Spleen (tissue), 11 donors: ENCODE measurements around the gene NUBP2. TPM values are rescaled to one million over a fixed set of nuclear protein-coding genes. Genes with fewer than 3 reads are reported as not detected.

ENCODE experiments used
- DNase-seq: peaks from one replicate; pipeline ENCODE4 v3.0.0-alpha.2; 2020
- H3K27ac ChIP-seq, 8 donors: fragments of 200-600 bp; sonication (generic) in 7 of 8; 1 replicate in 4 of 8; 2 replicates in 4 of 8; pipeline versions ENCODE4 v1.5.0 to v1.8.0; 2016 to 2021; ENCODE audit warnings: inconsistent platforms in 4 of 8, mild to moderate bottlenecking in 4 of 8, moderate library complexity in 1 of 8
- H3K27me3 ChIP-seq, 7 donors: fragments of 200-600 bp; sonication (generic) in 6 of 7; replicated peaks in 1 of 7; 1 replicate in 4 of 7; 2 replicates in 3 of 7; pipeline versions ENCODE4 v1.5.0 to v1.8.0; 2016 to 2021; ENCODE audit warnings: inconsistent platforms in 3 of 7, mild to moderate bottlenecking in 1 of 7
- H3K36me3 ChIP-seq, 6 donors: fragments of 200-600 bp; sonication (generic) in 5 of 6; 1 replicate in 4 of 6; 2 replicates in 2 of 6; pipeline versions ENCODE4 v1.5.0 to v1.8.0; 2016 to 2021; ENCODE audit warnings: inconsistent platforms in 2 of 6
- H3K4me1 ChIP-seq, 6 donors: fragments of 200-600 bp; sonication (generic) in 5 of 6; 1 replicate in 3 of 6; 2 replicates in 3 of 6; pipeline versions ENCODE4 v1.5.0 to v1.8.0; 2016 to 2021; ENCODE audit warnings: inconsistent platforms in 3 of 6
- H3K4me3 ChIP-seq, 8 donors: fragments of 200-600 bp; sonication (generic) in 7 of 8; 1 replicate in 4 of 8; 2 replicates in 4 of 8; pipeline versions ENCODE4 v1.5.0 to v1.8.0; 2016 to 2021; ENCODE audit warnings: inconsistent platforms in 4 of 8, mild to moderate bottlenecking in 4 of 8, moderate library complexity in 2 of 8
- H3K9me3 ChIP-seq, 8 donors: fragments of 200-600 bp; sonication (generic) in 7 of 8; 1 replicate in 4 of 8; 2 replicates in 4 of 8; pipeline versions ENCODE4 v1.5.0 to v1.8.0; 2016 to 2021; ENCODE audit warnings: inconsistent platforms in 4 of 8
- POLR2A ChIP-seq, 3 donors: fragments of 450-650 bp; IDR thresholded peaks; one replicate each; pipeline ENCODE4 v1.5.1; 2017; ENCODE audit warnings: antibody characterized with exemption in 3 of 3, mild to moderate bottlenecking in 1 of 3
- POLR2AphosphoS5 ChIP-seq, 3 donors: sonication (generic); formaldehyde crosslinking; IDR thresholded peaks; one replicate each; pipeline ENCODE4 v1.5.1; 2017; ENCODE audit warnings: antibody characterized with exemption in 3 of 3
- WGBS, 5 donors: extraction: QIAGEN DNeasy Blood & Tissue Kit in 3 of 5; methylation state at CpG; one replicate each; pipeline versions ENCODE4 v1.1.5 to v1.1.7; 2013 to 2018; 5-methylcytosine and 5-hydroxymethylcytosine counted together
- intact Hi-C: fragments of 100-400 bp; cut with DNase I; formaldehyde crosslinking; loops from one replicate; pipeline ENCODE4 v1.15.0; 2023; ENCODE audit warnings: low total_unique reads
- polyA plus RNA-seq, 3 donors: library from polyadenylated mRNA; stranded (reverse); fragments of 200-250 nt; gene quantifications; one replicate each; pipeline ENCODE4 v1.2.1, GENCODE V29; 2013
- total RNA-seq, 7 donors: library from RNA; depleted of rRNA in 3 of 7; stranded (reverse); fragments of >200 nt in 3 of 7; fragmentation: NEBNext Ultra II Directional in 4 of 7; extraction: Animal tissue kit (Norgen Biotek cat#: 25700) in 4 of 7; gene quantifications; one replicate each; pipeline versions ENCODE4 v1.1.0 to v1.2.1, GENCODE V29; 2016 to 2021
- TF ChIP-seq, protein P1 (sequence below), 11 experiments: fragments of 200-600 bp in 7 of 11; fragments of 450-650 bp in 4 of 11; sonication (generic) in 4 of 11; IDR thresholded peaks in 8 of 11; conservative IDR thresholded peaks in 3 of 11; 1 replicate in 7 of 11; 2 replicates in 4 of 11; pipeline versions ENCODE4 v1.4.0 to v1.8.0; 2016 to 2021; ENCODE audit warnings: antibody characterized with exemption in 11 of 11, inconsistent platforms in 4 of 11, mild to moderate bottlenecking in 1 of 11
- donor health status: healthy with polysubstance abuse.
- donor health status: DM: no; HTN: no; CAD: no; lungs with moderate emphysema.
- donor health status: DM: no; HTN: no; CAD: no.
- donor health status: Bipolar disorder and iron deficiency.
- donor health status: healthy.
- donor health status: DM: no; HTN: no; CAD: no.
- donor health status: DM: yes; HTN: yes; CAD: no.

The NUBP2 gene
- total and polyA plus RNA-seq, 10 donors = 37.5 to 103 (median 57.3) TPM

DNA sequence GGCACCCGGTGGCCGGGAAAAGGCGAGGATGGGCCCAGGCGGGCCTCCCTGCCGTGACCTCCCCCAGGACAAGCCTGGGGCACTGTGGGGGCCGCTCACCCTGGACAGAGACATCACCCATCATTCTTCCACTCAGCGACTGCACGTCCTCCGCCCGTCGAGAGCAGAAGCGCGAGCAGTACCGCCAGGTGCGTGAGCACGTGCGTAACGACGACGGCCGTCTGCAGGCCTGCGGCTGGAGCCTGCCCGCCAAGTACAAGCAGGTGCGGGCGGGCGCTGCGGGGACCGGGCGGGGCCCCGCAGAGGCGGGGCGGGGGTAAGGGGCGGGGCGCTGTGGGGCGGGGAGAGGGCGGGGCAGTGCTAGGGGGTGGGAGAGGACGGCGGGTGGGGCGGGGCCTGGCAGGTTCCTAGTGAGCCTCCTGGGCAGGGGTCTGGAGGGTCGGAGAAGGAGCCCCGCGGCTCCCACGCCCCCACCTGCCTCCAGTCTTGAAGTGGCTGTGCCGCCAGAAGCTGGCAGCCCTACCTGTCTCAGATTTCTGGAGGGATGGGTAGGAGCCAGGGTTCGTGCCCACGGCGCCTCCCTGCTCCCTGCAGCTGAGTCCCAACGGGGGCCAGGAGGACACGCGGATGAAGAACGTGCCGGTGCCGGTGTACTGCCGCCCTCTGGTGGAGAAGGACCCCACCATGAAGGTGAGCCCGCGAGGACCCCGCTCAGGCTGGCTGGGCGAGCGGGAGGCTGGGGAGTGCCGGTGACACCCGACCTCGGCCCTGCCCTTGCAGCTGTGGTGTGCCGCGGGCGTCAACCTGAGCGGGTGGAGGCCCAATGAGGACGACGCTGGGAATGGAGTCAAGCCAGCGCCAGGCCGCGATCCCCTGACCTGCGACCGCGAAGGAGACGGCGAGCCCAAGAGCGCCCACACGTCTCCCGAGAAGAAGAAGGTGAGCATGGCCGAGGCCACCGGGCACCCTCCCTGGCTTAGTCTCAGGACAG is 18.9 kb upstream of the NUBP2 start:
- TF ChIP-seq POLR2AphosphoS5 (IDR thresholded peaks at IDR 0.05) (peak in 1 of 3 donors; percentile 65), POLR2A (IDR thresholded peaks at IDR 0.05) (no peak)
- TF ChIP-seq, protein P1, sequence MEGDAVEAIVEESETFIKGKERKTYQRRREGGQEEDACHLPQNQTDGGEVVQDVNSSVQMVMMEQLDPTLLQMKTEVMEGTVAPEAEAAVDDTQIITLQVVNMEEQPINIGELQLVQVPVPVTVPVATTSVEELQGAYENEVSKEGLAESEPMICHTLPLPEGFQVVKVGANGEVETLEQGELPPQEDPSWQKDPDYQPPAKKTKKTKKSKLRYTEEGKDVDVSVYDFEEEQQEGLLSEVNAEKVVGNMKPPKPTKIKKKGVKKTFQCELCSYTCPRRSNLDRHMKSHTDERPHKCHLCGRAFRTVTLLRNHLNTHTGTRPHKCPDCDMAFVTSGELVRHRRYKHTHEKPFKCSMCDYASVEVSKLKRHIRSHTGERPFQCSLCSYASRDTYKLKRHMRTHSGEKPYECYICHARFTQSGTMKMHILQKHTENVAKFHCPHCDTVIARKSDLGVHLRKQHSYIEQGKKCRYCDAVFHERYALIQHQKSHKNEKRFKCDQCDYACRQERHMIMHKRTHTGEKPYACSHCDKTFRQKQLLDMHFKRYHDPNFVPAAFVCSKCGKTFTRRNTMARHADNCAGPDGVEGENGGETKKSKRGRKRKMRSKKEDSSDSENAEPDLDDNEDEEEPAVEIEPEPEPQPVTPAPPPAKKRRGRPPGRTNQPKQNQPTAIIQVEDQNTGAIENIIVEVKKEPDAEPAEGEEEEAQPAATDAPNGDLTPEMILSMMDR (IDR thresholded peaks at IDR 0.05 in 8 of 11, conservative IDR thresholded peaks at IDR 0.05 in 3 of 11) = peak in 3 of 11 experiments; percentile 5 to 24 (median 12)
- Histone ChIP-seq H3K4me1 (peaks cover 0 to 2% (median 0%) of the 10 kb centered on the region in 6 donors), H3K27ac (no peak overlapping the region), H3K4me3 (no peak overlapping the region), H3K9me3 (no peaks in the 10 kb centered on the region), H3K36me3 (peaks cover 0 to 100% (median 89%) of the 10 kb centered on the region in 6 donors), H3K27me3 (no peaks in the 10 kb centered on the region)
- 87 to 93% (median 89%) methylated on average over 63 to 81 of the region's 81 CpGs for WGBS, 5 donors
- no peak for DNase-seq
- intact Hi-C loops = no loop called here

- no peaks in the 10 kb centered on the region for H3K9me3 ChIP-seq
- H3K4me1 ChIP-seq = peaks cover 0 to 13% (median 6%) of the 10 kb centered on the region in 6 donors
- peak in 1 of 3 donors; percentile 25 for TF ChIP-seq POLR2AphosphoS5 (IDR thresholded peaks at IDR 0.05)
- TF ChIP-seq POLR2A (IDR thresholded peaks at IDR 0.05) = no peak
- TF ChIP-seq, protein P1 (IDR thresholded peaks at IDR 0.05 in 8 of 11, conservative IDR thresholded peaks at IDR 0.05 in 3 of 11) = no peak
- intact Hi-C loops = no loop called here
- no peak overlapping the region for H3K4me3 ChIP-seq
- H3K27me3 ChIP-seq = no peaks in the 10 kb centered on the region
- no peak overlapping the region for H3K27ac ChIP-seq
- WGBS, 5 donors = 89 to 96% (median 93%) methylated on average over 9 to 21 of the region's 21 CpGs
- no peak for DNase-seq
- peaks cover 0 to 100% (median 90%) of the 10 kb centered on the region in 6 donors for H3K36me3 ChIP-seq
These were observed 17.8 kb upstream of the NUBP2 start for GRCh38 chr16:1764971-1765370.

GRCh38 chr16:1765826-1766225 is 16.9 kb upstream of the NUBP2 start:
- TF ChIP-seq POLR2AphosphoS5 (IDR thresholded peaks at IDR 0.05) (no peak), POLR2A (IDR thresholded peaks at IDR 0.05) (no peak)
- TF ChIP-seq, protein P1 (IDR thresholded peaks at IDR 0.05 in 8 of 11, conservative IDR thresholded peaks at IDR 0.05 in 3 of 11) = no peak
- H3K9me3 ChIP-seq = no peaks in the 10 kb centered on the region
- intact Hi-C loops = no loop called here
- H3K4me1 ChIP-seq = peaks cover 7 to 22% (median 15%) of the 10 kb centered on the region in 6 donors
- no peaks in the 10 kb centered on the region for H3K27me3 ChIP-seq
- H3K27ac ChIP-seq = no peak overlapping the region
- WGBS, 5 donors = 88 to 94% (median 91%) methylated on average over 17 to 22 of the region's 22 CpGs
- peaks cover 0 to 92% (median 83%) of the 10 kb centered on the region in 6 donors for H3K36me3 ChIP-seq
- no peak overlapping the region for H3K4me3 ChIP-seq
- no peak for DNase-seq

- intact Hi-C loops = no loop called here
- DNase-seq = no peak
- no peaks in the 10 kb centered on the region for H3K27me3 ChIP-seq
- H3K27ac ChIP-seq = no peak overlapping the region
- H3K4me3 ChIP-seq = no peak overlapping the region
- H3K36me3 ChIP-seq = peaks cover 0 to 88% (median 80%) of the 10 kb centered on the region in 6 donors
- no peaks in the 10 kb centered on the region for H3K9me3 ChIP-seq
- no peak for TF ChIP-seq POLR2A (IDR thresholded peaks at IDR 0.05)
- peak in 1 of 3 donors; percentile 47 for TF ChIP-seq POLR2AphosphoS5 (IDR thresholded peaks at IDR 0.05)
- 81 to 95% (median 93%) methylated on average over 12 to 19 of the region's 19 CpGs for WGBS, 5 donors
- H3K4me1 ChIP-seq = peaks cover 7 to 25% (median 17%) of the 10 kb centered on the region in 6 donors
These were observed 16.5 kb upstream of the NUBP2 start for GRCh38 chr16:1766231-1766630.
